HEK293 (cell line): ENCODE results near the gene ARGLU1.

Experiments
- CTCF ChIA-PET: fragments of 350-600 bp; formaldehyde crosslinking; extraction: SDS; loops from one replicate; lab custom pipeline; 2021; ENCODE audit warnings: antibody characterized with exemption; lab: Yijun Ruan, JAX
- POLR2A ChIA-PET: fragments of 300-600 bp; formaldehyde crosslinking; extraction: SDS; loops from one replicate; lab custom pipeline; 2020; ENCODE audit warnings: antibody characterized with exemption, inconsistent platforms; lab: Yijun Ruan, JAX
- H3K27ac ChIP-seq: fragments of 200-500 bp; sonication (Bioruptor generic); 2 replicates; pipeline ENCODE4 v1.5.1; 2014; ENCODE audit warnings: low read depth, low read length, control low read depth, inconsistent platforms; ENCODE audit errors: extremely low read depth
- H3K36me3 ChIP-seq, 2 experiments: fragments of 200-500 bp in 1 of 2; sonication (Bioruptor generic) in 1 of 2; 1 replicate in 1 of 2; 2 replicates in 1 of 2; pipeline ENCODE4 v1.5.1; 2014 to 2017; ENCODE audit warnings: inconsistent platforms in 2 of 2, low read length in 2 of 2; ENCODE audit not compliant: control insufficient read depth in 2 of 2, insufficient read depth in 1 of 2
- H3K4me1 ChIP-seq: fragments of 200-500 bp; sonication (Bioruptor generic); 2 replicates; pipeline ENCODE4 v1.5.1; 2014; ENCODE audit warnings: mild to moderate bottlenecking, low read length, inconsistent platforms; ENCODE audit not compliant: control insufficient read depth, insufficient read depth
- H3K4me3 ChIP-seq: 2 replicates; pipeline ENCODE4 v1.5.1; 2011; ENCODE audit warnings: low read depth, mild to moderate bottlenecking, control low read depth, low read length, moderate library complexity
- H3K9me3 ChIP-seq: fragments of 200-500 bp; sonication (Bioruptor generic); 2 replicates; pipeline ENCODE4 v1.5.1; 2014; ENCODE audit warnings: low read depth, low read length, inconsistent platforms; ENCODE audit not compliant: control insufficient read depth, insufficient read depth
- GLIS2 ChIP-seq: fragments of 450-650 bp; formaldehyde crosslinking; IDR thresholded peaks from 2 replicates; pipeline ENCODE4 v1.5.1; 2016; ENCODE audit warnings: missing biosample characterization, missing genetic modification characterization
- HOXD13 ChIP-seq: sonication (generic); formaldehyde crosslinking; IDR thresholded peaks from 2 replicates; pipeline ENCODE4 v1.8.0; 2022; ENCODE audit warnings: missing genetic modification reagents, borderline replicate concordance
- IKZF3 ChIP-seq: fragments of 450-650 bp; IDR thresholded peaks from 2 replicates; pipeline ENCODE4 v1.5.0; 2018; ENCODE audit warnings: missing biosample characterization, mild to moderate bottlenecking, missing genetic modification characterization, moderate library complexity
- SCRT1 ChIP-seq: fragments of 450-650 bp; formaldehyde crosslinking; IDR thresholded peaks from 2 replicates; pipeline ENCODE4 v1.5.1; 2016; ENCODE audit warnings: missing biosample characterization, missing genetic modification characterization, borderline replicate concordance
- ZBTB17 ChIP-seq: fragments of 450-650 bp; formaldehyde crosslinking; IDR thresholded peaks from 2 replicates; pipeline ENCODE4 v1.5.1; 2016; ENCODE audit warnings: missing biosample characterization, missing genetic modification characterization
- ZFP41 ChIP-seq: fragments of 450-650 bp; formaldehyde crosslinking; IDR thresholded peaks from 2 replicates; pipeline ENCODE4 v1.5.1; 2016; ENCODE audit warnings: missing biosample characterization, missing genetic modification characterization, borderline replicate concordance
- ZNF133 ChIP-seq: fragments of 450-650 bp; formaldehyde crosslinking; IDR thresholded peaks from 2 replicates; pipeline ENCODE4 v1.5.1; 2016; ENCODE audit warnings: missing biosample characterization, missing genetic modification characterization
- ZNF140 ChIP-seq: fragments of 450-650 bp; formaldehyde crosslinking; IDR thresholded peaks from 2 replicates; pipeline ENCODE4 v1.5.1; 2016; ENCODE audit warnings: missing biosample characterization, missing genetic modification characterization
- ZNF155 ChIP-seq: fragments of 450-650 bp; formaldehyde crosslinking; IDR thresholded peaks from 2 replicates; pipeline ENCODE4 v1.5.1; 2016; ENCODE audit warnings: missing biosample characterization, missing genetic modification characterization
- ZNF157 ChIP-seq: fragments of 450-650 bp; formaldehyde crosslinking; IDR thresholded peaks from 2 replicates; pipeline ENCODE4 v1.5.1; 2016; ENCODE audit warnings: missing biosample characterization, missing genetic modification characterization
- ZNF174 ChIP-seq: fragments of 450-650 bp; formaldehyde crosslinking; IDR thresholded peaks from 2 replicates; pipeline ENCODE4 v1.5.0; 2017; ENCODE audit warnings: missing biosample characterization, mild to moderate bottlenecking, missing genetic modification characterization
- ZNF223 ChIP-seq: fragments of 450-650 bp; formaldehyde crosslinking; IDR thresholded peaks from 2 replicates; pipeline ENCODE4 v1.5.1; 2016; ENCODE audit warnings: missing biosample characterization, missing genetic modification characterization
- ZNF274 ChIP-seq, 2 experiments: fragments of 200-500 bp in 1 of 2; fragments of 450-650 bp in 1 of 2; sonication (Bioruptor generic) in 1 of 2; formaldehyde crosslinking in 1 of 2; IDR thresholded peaks; 2 replicates each; pipeline versions ENCODE4 v1.5.1 to v1.6.1; 2014 to 2016; ENCODE audit warnings: borderline replicate concordance in 1 of 2, inconsistent platforms in 1 of 2, low read length in 1 of 2, missing biosample characterization in 1 of 2, missing genetic modification characterization in 1 of 2
- ZNF311 ChIP-seq: fragments of 450-650 bp; formaldehyde crosslinking; IDR thresholded peaks from 2 replicates; pipeline ENCODE4 v1.5.1; 2017; ENCODE audit warnings: missing biosample characterization, missing genetic modification characterization, borderline replicate concordance
- ZNF350 ChIP-seq: fragments of 450-650 bp; formaldehyde crosslinking; IDR thresholded peaks from 2 replicates; pipeline ENCODE4 v1.5.0; 2017; ENCODE audit warnings: missing biosample characterization, mild to moderate bottlenecking, missing genetic modification characterization
- ZNF366 ChIP-seq: fragments of 450-650 bp; formaldehyde crosslinking; conservative IDR thresholded peaks from 2 replicates; pipeline ENCODE4 v1.5.1; 2016; ENCODE audit warnings: missing biosample characterization, missing genetic modification characterization
- ZNF391 ChIP-seq: fragments of 450-650 bp; formaldehyde crosslinking; IDR thresholded peaks from 2 replicates; pipeline ENCODE4 v1.5.1; 2016; ENCODE audit warnings: low read depth, missing biosample characterization, missing genetic modification characterization, borderline replicate concordance
- ZNF433 ChIP-seq: fragments of 450-650 bp; formaldehyde crosslinking; IDR thresholded peaks from 2 replicates; pipeline ENCODE4 v1.5.1; 2016; ENCODE audit warnings: missing biosample characterization, missing genetic modification characterization, low read depth
- ZNF530 ChIP-seq: fragments of 450-650 bp; formaldehyde crosslinking; IDR thresholded peaks from 2 replicates; pipeline ENCODE4 v1.5.1; 2016; ENCODE audit warnings: low read depth, missing biosample characterization, missing genetic modification characterization
- ZNF549 ChIP-seq: fragments of 450-650 bp; IDR thresholded peaks from 2 replicates; pipeline ENCODE4 v1.5.1; 2018; ENCODE audit warnings: missing biosample characterization, missing genetic modification characterization, mild to moderate bottlenecking, inconsistent platforms, moderate library complexity
- ZNF610 ChIP-seq: fragments of 450-650 bp; formaldehyde crosslinking; IDR thresholded peaks from 2 replicates; pipeline ENCODE4 v1.5.1; 2016; ENCODE audit warnings: missing biosample characterization, missing genetic modification characterization, borderline replicate concordance
- ZNF76 ChIP-seq: fragments of 450-650 bp; formaldehyde crosslinking; IDR thresholded peaks from 2 replicates; pipeline ENCODE4; 2016; ENCODE audit warnings: low read depth, missing biosample characterization, missing genetic modification characterization, borderline replicate concordance
- ZSCAN23 ChIP-seq: fragments of 450-650 bp; formaldehyde crosslinking; IDR thresholded peaks from 2 replicates; pipeline ENCODE4 v1.5.1; 2016; ENCODE audit warnings: missing biosample characterization, missing genetic modification characterization
- TF ChIP-seq, protein P1 (sequence below): fragments of 450-650 bp; formaldehyde crosslinking; IDR thresholded peaks from 2 replicates; pipeline ENCODE4 v1.5.1; 2016; ENCODE audit warnings: missing biosample characterization, missing genetic modification characterization
- TF ChIP-seq, protein P2 (sequence below): fragments of 450-650 bp; formaldehyde crosslinking; IDR thresholded peaks from 2 replicates; pipeline ENCODE4 v1.5.1; 2016; ENCODE audit warnings: missing biosample characterization, missing genetic modification characterization
- TF ChIP-seq, protein P3 (sequence below): fragments of 450-650 bp; formaldehyde crosslinking; IDR thresholded peaks from 2 replicates; pipeline ENCODE4 v1.5.1; 2016; ENCODE audit warnings: missing biosample characterization, missing genetic modification characterization, borderline replicate concordance
- TF ChIP-seq, protein P4 (sequence below): fragments of 450-650 bp; formaldehyde crosslinking; IDR thresholded peaks from 2 replicates; pipeline ENCODE4 v1.5.1; 2016; ENCODE audit warnings: missing biosample characterization, missing genetic modification characterization
- TF ChIP-seq, protein P5 (sequence below): fragments of 450-650 bp; IDR thresholded peaks from 2 replicates; pipeline ENCODE4 v1.5.1; 2018; ENCODE audit warnings: missing biosample characterization, missing genetic modification characterization

Gene ARGLU1

DNA sequence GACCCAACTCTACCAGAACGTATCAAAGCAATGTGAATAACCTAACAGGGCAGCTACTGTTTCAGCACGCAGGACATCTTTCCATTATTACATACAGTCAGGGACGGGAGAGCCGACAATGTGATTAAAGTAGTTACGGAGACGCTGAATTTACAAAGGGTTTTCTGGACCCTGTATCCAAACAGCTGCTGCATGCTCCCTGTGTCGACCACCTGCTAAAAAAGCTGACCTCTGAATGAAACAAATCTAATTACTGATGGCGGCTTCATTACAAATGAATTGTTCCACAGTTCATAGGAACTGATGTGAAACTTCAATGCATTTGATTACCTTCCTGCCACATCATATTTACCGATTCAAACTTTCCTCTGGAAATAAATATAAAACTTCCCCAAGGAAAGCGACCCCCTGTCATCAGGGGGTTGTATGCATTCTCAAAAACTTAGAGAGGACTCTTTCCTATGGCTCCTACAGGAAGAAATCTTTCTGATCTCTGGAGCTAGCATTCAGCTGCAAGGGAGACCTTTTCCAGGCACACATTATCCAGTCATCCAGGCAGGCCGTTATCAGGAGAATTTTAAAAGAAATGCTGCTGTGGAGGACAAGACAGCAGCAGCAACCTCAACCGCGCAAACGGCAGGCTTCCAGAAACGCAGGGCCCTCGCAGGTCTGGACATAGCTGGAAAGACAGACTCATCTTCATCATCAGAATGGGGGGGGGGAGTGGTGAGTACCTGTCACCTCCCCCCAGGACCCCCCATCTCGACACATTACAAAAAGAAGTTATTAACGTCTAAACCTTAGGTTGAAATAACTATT, 35.6 kb downstream of the ARGLU1 start:
- POLR2A ChIA-PET = interaction anchor here (1.9 to 2.1 kb wide), 2 partner anchors 35 to 60 kb away, joined by 4 to 9 read pairs; partner anchors contain the start of gene ARGLU1
- Histone ChIP-seq H3K27ac (peak overlapping the region; percentile 74), H3K36me3 (peaks cover 0 to 8% of the 10 kb centered on the region in 2 experiments; a peak in 1 of 3 replicates), H3K9me3 (no peaks in the 10 kb centered on the region), H3K4me1 (peaks cover 24% of the 10 kb centered on the region), H3K4me3 (peak overlapping the region; percentile 87)
- CTCF ChIA-PET = interaction anchor here (0.7 to 1.0 kb wide), 5 partner anchors 85 to 1075 kb away, joined by 3 to 4 read pairs (median 3); no protein-coding TSS in a partner anchor
- TF ChIP-seq ZNF391 (tag by site-specific recombination) (no peak), ZBTB17 (tag by site-specific recombination) (peak; percentile 39; the same call in 1 of the 2 replicates), GLIS2 (tag by site-specific recombination) (peak; percentile 51; the same call in 1 of the 2 replicates), ZNF433 (tag by site-specific recombination) (no peak), ZSCAN23 (tag by site-specific recombination) (no peak), ZNF530 (tag by site-specific recombination) (no peak), HOXD13 (CRISPR knock-in tag) (no peak), ZNF311 (tag by site-specific recombination) (no peak), ZNF274 (IDR thresholded peaks at IDR 0.05; ENCODE audit: low read length) (no peak), ZNF274 (tag by site-specific recombination; IDR thresholded peaks at IDR 0.05; ENCODE audit: borderline replicate concordance) (no peak), ZNF610 (no peak), ZNF157 (tag by site-specific recombination) (no peak), ZNF155 (no peak), SCRT1 (no peak), ZNF350 (tag by site-specific recombination) (no peak), ZNF223 (tag by site-specific recombination) (no peak), ZNF76 (tag by site-specific recombination) (no peak), ZFP41 (tag by site-specific recombination) (no peak), IKZF3 (tag by site-specific recombination) (no peak), ZNF133 (tag by site-specific recombination) (no peak), ZNF174 (no peak), ZNF549 (tag by site-specific recombination) (no peak), ZNF140 (tag by site-specific recombination) (no peak), ZNF366 (tag by site-specific recombination) (0 out of 2 replicates have a peak, but pooled peaks have one; percentile 18)
- TF ChIP-seq, protein P1, sequence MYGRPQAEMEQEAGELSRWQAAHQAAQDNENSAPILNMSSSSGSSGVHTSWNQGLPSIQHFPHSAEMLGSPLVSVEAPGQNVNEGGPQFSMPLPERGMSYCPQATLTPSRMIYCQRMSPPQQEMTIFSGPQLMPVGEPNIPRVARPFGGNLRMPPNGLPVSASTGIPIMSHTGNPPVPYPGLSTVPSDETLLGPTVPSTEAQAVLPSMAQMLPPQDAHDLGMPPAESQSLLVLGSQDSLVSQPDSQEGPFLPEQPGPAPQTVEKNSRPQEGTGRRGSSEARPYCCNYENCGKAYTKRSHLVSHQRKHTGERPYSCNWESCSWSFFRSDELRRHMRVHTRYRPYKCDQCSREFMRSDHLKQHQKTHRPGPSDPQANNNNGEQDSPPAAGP (tag by site-specific recombination) = no peak
- TF ChIP-seq, protein P2, sequence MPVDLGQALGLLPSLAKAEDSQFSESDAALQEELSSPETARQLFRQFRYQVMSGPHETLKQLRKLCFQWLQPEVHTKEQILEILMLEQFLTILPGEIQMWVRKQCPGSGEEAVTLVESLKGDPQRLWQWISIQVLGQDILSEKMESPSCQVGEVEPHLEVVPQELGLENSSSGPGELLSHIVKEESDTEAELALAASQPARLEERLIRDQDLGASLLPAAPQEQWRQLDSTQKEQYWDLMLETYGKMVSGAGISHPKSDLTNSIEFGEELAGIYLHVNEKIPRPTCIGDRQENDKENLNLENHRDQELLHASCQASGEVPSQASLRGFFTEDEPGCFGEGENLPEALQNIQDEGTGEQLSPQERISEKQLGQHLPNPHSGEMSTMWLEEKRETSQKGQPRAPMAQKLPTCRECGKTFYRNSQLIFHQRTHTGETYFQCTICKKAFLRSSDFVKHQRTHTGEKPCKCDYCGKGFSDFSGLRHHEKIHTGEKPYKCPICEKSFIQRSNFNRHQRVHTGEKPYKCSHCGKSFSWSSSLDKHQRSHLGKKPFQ (tag by site-specific recombination) = no peak
- TF ChIP-seq, protein P3, sequence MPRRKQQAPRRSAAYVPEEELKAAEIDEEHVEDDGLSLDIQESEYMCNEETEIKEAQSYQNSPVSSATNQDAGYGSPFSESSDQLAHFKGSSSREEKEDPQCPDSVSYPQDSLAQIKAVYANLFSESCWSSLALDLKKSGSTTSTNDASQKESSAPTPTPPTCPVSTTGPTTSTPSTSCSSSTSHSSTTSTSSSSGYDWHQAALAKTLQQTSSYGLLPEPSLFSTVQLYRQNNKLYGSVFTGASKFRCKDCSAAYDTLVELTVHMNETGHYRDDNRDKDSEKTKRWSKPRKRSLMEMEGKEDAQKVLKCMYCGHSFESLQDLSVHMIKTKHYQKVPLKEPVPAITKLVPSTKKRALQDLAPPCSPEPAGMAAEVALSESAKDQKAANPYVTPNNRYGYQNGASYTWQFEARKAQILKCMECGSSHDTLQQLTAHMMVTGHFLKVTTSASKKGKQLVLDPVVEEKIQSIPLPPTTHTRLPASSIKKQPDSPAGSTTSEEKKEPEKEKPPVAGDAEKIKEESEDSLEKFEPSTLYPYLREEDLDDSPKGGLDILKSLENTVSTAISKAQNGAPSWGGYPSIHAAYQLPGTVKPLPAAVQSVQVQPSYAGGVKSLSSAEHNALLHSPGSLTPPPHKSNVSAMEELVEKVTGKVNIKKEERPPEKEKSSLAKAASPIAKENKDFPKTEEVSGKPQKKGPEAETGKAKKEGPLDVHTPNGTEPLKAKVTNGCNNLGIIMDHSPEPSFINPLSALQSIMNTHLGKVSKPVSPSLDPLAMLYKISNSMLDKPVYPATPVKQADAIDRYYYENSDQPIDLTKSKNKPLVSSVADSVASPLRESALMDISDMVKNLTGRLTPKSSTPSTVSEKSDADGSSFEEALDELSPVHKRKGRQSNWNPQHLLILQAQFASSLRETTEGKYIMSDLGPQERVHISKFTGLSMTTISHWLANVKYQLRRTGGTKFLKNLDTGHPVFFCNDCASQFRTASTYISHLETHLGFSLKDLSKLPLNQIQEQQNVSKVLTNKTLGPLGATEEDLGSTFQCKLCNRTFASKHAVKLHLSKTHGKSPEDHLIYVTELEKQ = no peak
- TF ChIP-seq, protein P4, sequence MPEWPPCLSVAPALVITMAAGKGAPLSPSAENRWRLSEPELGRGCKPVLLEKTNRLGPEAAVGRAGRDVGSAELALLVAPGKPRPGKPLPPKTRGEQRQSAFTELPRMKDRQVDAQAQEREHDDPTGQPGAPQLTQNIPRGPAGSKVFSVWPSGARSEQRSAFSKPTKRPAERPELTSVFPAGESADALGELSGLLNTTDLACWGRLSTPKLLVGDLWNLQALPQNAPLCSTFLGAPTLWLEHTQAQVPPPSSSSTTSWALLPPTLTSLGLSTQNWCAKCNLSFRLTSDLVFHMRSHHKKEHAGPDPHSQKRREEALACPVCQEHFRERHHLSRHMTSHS (tag by site-specific recombination) = no peak
- TF ChIP-seq, protein P5, sequence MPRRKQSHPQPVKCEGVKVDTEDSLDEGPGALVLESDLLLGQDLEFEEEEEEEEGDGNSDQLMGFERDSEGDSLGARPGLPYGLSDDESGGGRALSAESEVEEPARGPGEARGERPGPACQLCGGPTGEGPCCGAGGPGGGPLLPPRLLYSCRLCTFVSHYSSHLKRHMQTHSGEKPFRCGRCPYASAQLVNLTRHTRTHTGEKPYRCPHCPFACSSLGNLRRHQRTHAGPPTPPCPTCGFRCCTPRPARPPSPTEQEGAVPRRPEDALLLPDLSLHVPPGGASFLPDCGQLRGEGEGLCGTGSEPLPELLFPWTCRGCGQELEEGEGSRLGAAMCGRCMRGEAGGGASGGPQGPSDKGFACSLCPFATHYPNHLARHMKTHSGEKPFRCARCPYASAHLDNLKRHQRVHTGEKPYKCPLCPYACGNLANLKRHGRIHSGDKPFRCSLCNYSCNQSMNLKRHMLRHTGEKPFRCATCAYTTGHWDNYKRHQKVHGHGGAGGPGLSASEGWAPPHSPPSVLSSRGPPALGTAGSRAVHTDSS (tag by site-specific recombination) = peak; percentile 78
